Loucy (cell line): ENCODE measurements around the gene PLCD3.

ENCODE experiments used
- CTCF ChIP-seq: fragments of 200-600 bp; sonication (generic); conservative IDR thresholded peaks from 2 replicates; pipeline ENCODE4 v1.5.1; 2014; ENCODE audit warnings: mild to moderate bottlenecking, antibody characterized with exemption, low read length
- EZH2phosphoT487 ChIP-seq: fragments of 200-600 bp; IDR thresholded peaks from 2 replicates; pipeline ENCODE4 v1.6.1; 2018; ENCODE audit warnings: antibody characterized with exemption, mild to moderate bottlenecking, moderate library complexity, borderline replicate concordance

DNA sequence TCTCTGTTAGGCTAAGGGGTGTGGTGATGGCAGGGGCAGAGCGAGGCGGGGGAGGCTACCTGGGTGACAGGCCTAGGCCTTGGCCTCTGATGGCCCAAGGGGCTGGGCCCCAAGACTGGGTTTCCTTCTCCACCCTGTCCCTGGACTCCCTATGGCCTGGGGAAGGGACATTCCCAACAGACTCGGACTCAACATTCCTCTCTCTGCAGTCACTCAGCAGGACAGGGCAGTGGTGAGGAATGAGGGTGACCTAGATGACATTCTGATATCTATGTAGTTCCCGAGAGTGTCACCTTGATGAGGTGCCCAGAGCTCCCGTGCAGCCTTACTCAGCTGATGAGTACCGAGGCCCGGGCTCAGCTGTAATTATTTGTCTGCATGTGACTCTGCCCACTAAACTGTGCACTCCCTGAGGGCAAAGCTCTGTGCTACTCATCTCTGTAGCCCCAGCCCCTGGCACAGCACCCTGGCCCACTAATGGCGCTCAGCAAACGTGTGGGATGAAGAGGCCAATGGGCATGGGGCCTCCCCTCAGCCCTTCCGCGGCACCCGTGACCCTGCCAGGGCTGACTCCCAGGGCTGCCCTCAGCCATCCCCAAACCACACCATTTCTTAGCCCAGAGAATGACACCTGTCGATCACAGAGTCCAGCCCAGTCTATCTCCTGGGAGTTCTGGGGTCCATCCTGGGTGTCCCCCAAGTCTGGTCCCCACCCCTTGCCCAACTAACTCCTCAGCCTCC, 2.2 kb downstream of the PLCD3 start:
- TF ChIP-seq CTCF (no peak), EZH2phosphoT487 (no peak)
